Fibroblast of villous mesenchyme (primary cell): ENCODE results near the gene EIF4E1B. TPM values are rescaled to one million over a fixed set of nuclear protein-coding genes. Genes with fewer than 3 reads are reported as not detected.

ENCODE experiments used
- DNase-seq: peaks from one replicate; pipeline ENCODE4 v3.0.0-alpha.2; 2010; ENCODE audit warnings: low read depth
- H3K4me3 ChIP-seq: 2 replicates; pipeline ENCODE4 v1.5.1; 2011; ENCODE audit warnings: low read depth, mild to moderate bottlenecking, low read length
- total RNA-seq: library from RNA; depleted of rRNA; stranded (reverse); fragments of >200 nt; gene quantifications from 2 replicates; pipeline ENCODE4 v1.2.3, GENCODE V29; 2012
- TF ChIP-seq, protein P1 (sequence below): IDR thresholded peaks from 2 replicates; pipeline ENCODE4 v1.5.1; 2012; ENCODE audit warnings: low read depth, mild to moderate bottlenecking, low read length; ENCODE audit not compliant: insufficient read depth

Gene EIF4E1B
- total RNA-seq, 1 donor = not detected

- TF ChIP-seq, protein P1, sequence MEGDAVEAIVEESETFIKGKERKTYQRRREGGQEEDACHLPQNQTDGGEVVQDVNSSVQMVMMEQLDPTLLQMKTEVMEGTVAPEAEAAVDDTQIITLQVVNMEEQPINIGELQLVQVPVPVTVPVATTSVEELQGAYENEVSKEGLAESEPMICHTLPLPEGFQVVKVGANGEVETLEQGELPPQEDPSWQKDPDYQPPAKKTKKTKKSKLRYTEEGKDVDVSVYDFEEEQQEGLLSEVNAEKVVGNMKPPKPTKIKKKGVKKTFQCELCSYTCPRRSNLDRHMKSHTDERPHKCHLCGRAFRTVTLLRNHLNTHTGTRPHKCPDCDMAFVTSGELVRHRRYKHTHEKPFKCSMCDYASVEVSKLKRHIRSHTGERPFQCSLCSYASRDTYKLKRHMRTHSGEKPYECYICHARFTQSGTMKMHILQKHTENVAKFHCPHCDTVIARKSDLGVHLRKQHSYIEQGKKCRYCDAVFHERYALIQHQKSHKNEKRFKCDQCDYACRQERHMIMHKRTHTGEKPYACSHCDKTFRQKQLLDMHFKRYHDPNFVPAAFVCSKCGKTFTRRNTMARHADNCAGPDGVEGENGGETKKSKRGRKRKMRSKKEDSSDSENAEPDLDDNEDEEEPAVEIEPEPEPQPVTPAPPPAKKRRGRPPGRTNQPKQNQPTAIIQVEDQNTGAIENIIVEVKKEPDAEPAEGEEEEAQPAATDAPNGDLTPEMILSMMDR = no peak
- no peak for DNase-seq
- no peak overlapping the region for H3K4me3 ChIP-seq
Observed at GRCh38 chr5:176606875-176607274, 23.6 kb upstream of the EIF4E1B start.

- no peak for DNase-seq
- TF ChIP-seq, protein P1 = no peak
- no peak overlapping the region for H3K4me3 ChIP-seq
Observed at GRCh38 chr5:176608142-176608705, 22.3 kb upstream of the EIF4E1B start.

DNA sequence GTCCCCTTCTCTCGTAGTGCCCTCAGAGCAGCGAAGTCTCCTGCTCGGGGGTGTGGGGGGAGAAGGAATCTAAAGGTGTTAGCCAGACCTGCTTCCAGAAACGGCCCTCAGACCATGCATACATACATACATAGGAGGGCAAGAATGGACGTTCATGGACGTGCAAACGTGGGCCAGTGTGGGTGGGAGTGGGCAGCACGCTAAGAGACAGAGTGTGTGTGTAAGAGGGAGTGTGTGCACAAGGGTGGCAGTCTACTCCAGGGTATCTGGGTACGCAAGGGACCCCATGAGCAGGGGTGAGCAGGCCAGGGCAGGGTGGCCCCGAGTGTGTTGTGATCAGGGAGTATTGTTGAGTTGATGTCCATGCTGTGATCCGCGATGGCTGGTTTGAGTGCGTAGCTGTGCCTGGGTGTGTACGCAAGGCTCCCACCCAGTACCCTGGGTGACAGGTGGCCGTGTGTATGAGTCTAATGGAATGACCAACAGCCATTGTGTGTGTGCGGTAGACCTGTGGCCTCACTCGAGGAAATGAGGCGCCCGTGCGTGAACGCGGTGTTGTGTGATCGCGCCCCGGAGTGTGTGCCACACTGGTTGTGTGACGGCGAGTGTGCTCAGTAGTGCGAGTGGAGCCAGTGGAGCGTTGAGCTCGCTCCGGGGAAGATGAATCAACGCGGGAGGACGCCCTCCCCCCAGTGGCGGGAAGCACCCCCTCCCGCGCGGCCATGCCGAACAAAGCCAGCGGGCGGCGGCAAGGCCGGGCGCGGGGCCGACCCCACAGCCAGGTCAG, 21.3 kb upstream of the EIF4E1B start:
- H3K4me3 ChIP-seq = peak overlapping the region; percentile 70
- TF ChIP-seq, protein P1 = no peak
- DNase-seq = no peak

- TF ChIP-seq, protein P1 = peak; percentile 39
- DNase-seq = peak; percentile 39
- H3K4me3 ChIP-seq = peak within 1 kb of the TSS; percentile 70
Observed at GRCh38 chr5:176609724-176610434, 20.6 kb upstream of the EIF4E1B start, which contains the start of gene GPRIN1. TSS of gene GPRIN1 (minus strand) at chr5:176610156. CDS start at chr5:176599834, 10,322 bp downstream.

- no peak for DNase-seq
- H3K4me3 ChIP-seq = peak overlapping the region; percentile 70
- TF ChIP-seq, protein P1 = no peak
Observed at GRCh38 chr5:176610435-176610773, 20.1 kb upstream of the EIF4E1B start.

DNA sequence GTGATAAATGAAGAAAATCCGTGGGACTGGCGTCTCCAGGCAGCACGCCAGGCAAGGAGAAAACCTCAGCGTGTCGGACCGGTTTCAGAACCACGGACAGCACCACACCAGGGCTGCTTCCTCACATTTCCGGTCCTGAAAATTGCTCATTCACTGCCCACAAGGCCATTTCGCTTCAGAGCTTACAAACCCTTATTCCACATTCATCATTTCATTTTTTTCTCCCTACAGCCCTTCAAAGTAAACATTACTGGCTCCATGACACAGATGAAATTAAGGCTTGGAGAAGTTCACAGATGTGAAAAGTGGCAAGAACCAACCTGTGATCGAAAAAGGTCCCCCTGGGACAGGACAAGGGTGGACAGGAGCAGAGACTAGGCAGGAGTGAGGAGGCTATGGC, 19.0 kb upstream of the EIF4E1B start:
- TF ChIP-seq, protein P1 = no peak
- peak; percentile 84 for DNase-seq
- no peak overlapping the region for H3K4me3 ChIP-seq
